MM.1S (cell line): ENCODE results near the gene LEF1.

ENCODE experiments used
- DNase-seq: peaks from one replicate; pipeline ENCODE4 v3.0.0-alpha.2; 2015
- H2AFZ ChIP-seq: fragments of 300-600 bp; sonication (generic); 2 replicates; pipeline ENCODE4 v1.6.0; 2016; ENCODE audit warnings: antibody characterized with exemption, low read length
- H3F3A ChIP-seq: fragments of 300-600 bp; sonication (generic); 2 replicates; pipeline ENCODE4 v1.6.1; 2016; ENCODE audit warnings: mild to moderate bottlenecking, antibody characterized with exemption, low read length, moderate library complexity, mixed read lengths; ENCODE audit not compliant: insufficient read depth
- H3K27ac ChIP-seq: fragments of 300-600 bp; sonication (generic); 2 replicates; pipeline ENCODE4 v1.5.1; 2016; ENCODE audit warnings: mild to moderate bottlenecking, low read length
- H3K27me3 ChIP-seq: fragments of 300-600 bp; sonication (generic); replicated peaks from 2 replicates; pipeline ENCODE4 v1.6.0; 2016; ENCODE audit warnings: low read length; ENCODE audit not compliant: insufficient read depth
- H3K36me3 ChIP-seq: fragments of 300-600 bp; sonication (generic); replicated peaks from 2 replicates; pipeline ENCODE4 v1.6.1; 2016; ENCODE audit warnings: mild to moderate bottlenecking, low read length, mixed read lengths; ENCODE audit not compliant: insufficient read depth
- H3K4me1 ChIP-seq: fragments of 300-600 bp; sonication (generic); 2 replicates; pipeline ENCODE4 v1.6.1; 2016; ENCODE audit warnings: low read length, mixed read lengths
- H3K4me2 ChIP-seq: fragments of 300-600 bp; sonication (generic); 2 replicates; pipeline ENCODE4 v1.6.0; 2016; ENCODE audit warnings: low read depth, low read length
- H3K4me3 ChIP-seq: fragments of 300-600 bp; sonication (generic); 2 replicates; pipeline ENCODE4 v1.5.1; 2016; ENCODE audit warnings: low read length, mixed read lengths
- H3K79me2 ChIP-seq: fragments of 300-600 bp; sonication (generic); 2 replicates; pipeline ENCODE4 v1.6.1; 2016; ENCODE audit warnings: mixed run types, low read length, mixed read lengths
- H3K9ac ChIP-seq: fragments of 300-600 bp; sonication (generic); 2 replicates; pipeline ENCODE4 v1.6.1; 2016; ENCODE audit warnings: low read length, mixed read lengths
- H3K9me2 ChIP-seq: fragments of 300-600 bp; sonication (generic); replicated peaks from 2 replicates; pipeline ENCODE4 v1.6.1; 2016; ENCODE audit warnings: mild to moderate bottlenecking, low read length, mixed read lengths; ENCODE audit not compliant: insufficient read depth
- H3K9me3 ChIP-seq: fragments of 300-600 bp; sonication (generic); replicated peaks from 2 replicates; pipeline ENCODE4 v1.6.1; 2016; ENCODE audit warnings: mild to moderate bottlenecking, low read length, mixed read lengths; ENCODE audit not compliant: insufficient read depth
- H4K20me1 ChIP-seq: fragments of 300-600 bp; sonication (generic); 2 replicates; pipeline ENCODE4 v1.6.1; 2016; ENCODE audit warnings: mild to moderate bottlenecking, low read length, moderate library complexity, mixed read lengths; ENCODE audit not compliant: insufficient read depth
- CTCF ChIP-seq: fragments of 300-600 bp; sonication (generic); IDR thresholded peaks from 2 replicates; pipeline ENCODE4 v1.5.1; 2016; ENCODE audit warnings: antibody characterized with exemption, low read length, mixed read lengths
- EZH2 ChIP-seq: fragments of 300-600 bp; sonication (generic); optimal IDR thresholded peaks from 2 replicates; pipeline ENCODE3; 2017; ENCODE audit warnings: low read depth, mild to moderate bottlenecking, antibody characterized with exemption, low read length, mixed read lengths
- EZH2phosphoT487 ChIP-seq: fragments of 300-600 bp; sonication (generic); IDR thresholded peaks from 2 replicates; pipeline ENCODE4 v1.6.1; 2018; ENCODE audit warnings: antibody characterized with exemption, low read length

The LEF1 gene

GRCh38 chr4:108087293-108087967, 81.3 kb downstream of the LEF1 start:
- no peak for DNase-seq
- Histone ChIP-seq H3K4me1 (no peaks in the 10 kb centered on the region), H3K4me3 (no peak overlapping the region), H3F3A (no peaks in the 10 kb centered on the region), H3K9me3 (no peaks in the 10 kb centered on the region), H2AFZ (no peak overlapping the region), H3K4me2 (no peak overlapping the region), H3K27me3 (no peaks in the 10 kb centered on the region), H3K9me2 (no peaks in the 10 kb centered on the region), H3K36me3 (no peaks in the 10 kb centered on the region), H3K79me2 (peaks cover 9% of the 10 kb centered on the region), H4K20me1 (no peaks in the 10 kb centered on the region), H3K27ac (no peak overlapping the region), H3K9ac (no peak overlapping the region)
- TF ChIP-seq CTCF (no peak), EZH2 (no peak), EZH2phosphoT487 (no peak)

- H3K79me2 ChIP-seq: no peaks in the 10 kb centered on the region
- H3K9me2 ChIP-seq: no peaks in the 10 kb centered on the region
- H4K20me1 ChIP-seq: no peaks in the 10 kb centered on the region
- H3K4me1 ChIP-seq: no peaks in the 10 kb centered on the region
- no peak overlapping the region for H3K4me2 ChIP-seq
- no peak overlapping the region for H2AFZ ChIP-seq
- no peak overlapping the region for H3K27ac ChIP-seq
- DNase-seq: no peak
- H3K27me3 ChIP-seq: no peaks in the 10 kb centered on the region
- H3K9ac ChIP-seq: no peak overlapping the region
- H3K9me3 ChIP-seq: no peaks in the 10 kb centered on the region
- H3K4me3 ChIP-seq: no peak overlapping the region
- H3K36me3 ChIP-seq: no peaks in the 10 kb centered on the region
- no peak for TF ChIP-seq CTCF
- TF ChIP-seq EZH2phosphoT487: no peak
- no peak for TF ChIP-seq EZH2
- H3F3A ChIP-seq: no peaks in the 10 kb centered on the region
Measured at GRCh38 chr4:108081256-108081655, 87.5 kb downstream of the LEF1 start.

GRCh38 chr4:108080747-108081146, 88.0 kb downstream of the LEF1 start:
- Histone ChIP-seq H3K36me3 (no peaks in the 10 kb centered on the region), H3K4me2 (no peak overlapping the region), H3K9me3 (no peaks in the 10 kb centered on the region), H4K20me1 (no peaks in the 10 kb centered on the region), H3K9ac (no peak overlapping the region), H3K79me2 (no peaks in the 10 kb centered on the region), H3K9me2 (no peaks in the 10 kb centered on the region), H3K27ac (no peak overlapping the region), H3K27me3 (no peaks in the 10 kb centered on the region), H3F3A (no peaks in the 10 kb centered on the region), H3K4me1 (no peaks in the 10 kb centered on the region), H2AFZ (no peak overlapping the region), H3K4me3 (no peak overlapping the region)
- TF ChIP-seq CTCF (no peak), EZH2 (no peak), EZH2phosphoT487 (no peak)
- DNase-seq: no peak
